ENCODE results near the gene C22orf39. TPM values are rescaled to one million over a fixed set of nuclear protein-coding genes. Genes with fewer than 3 reads are reported as not detected.

The C22orf39 gene
- total RNA-seq, 4 donors from 2014 or later, result 157 to 182 (median 178) TPM

DNA sequence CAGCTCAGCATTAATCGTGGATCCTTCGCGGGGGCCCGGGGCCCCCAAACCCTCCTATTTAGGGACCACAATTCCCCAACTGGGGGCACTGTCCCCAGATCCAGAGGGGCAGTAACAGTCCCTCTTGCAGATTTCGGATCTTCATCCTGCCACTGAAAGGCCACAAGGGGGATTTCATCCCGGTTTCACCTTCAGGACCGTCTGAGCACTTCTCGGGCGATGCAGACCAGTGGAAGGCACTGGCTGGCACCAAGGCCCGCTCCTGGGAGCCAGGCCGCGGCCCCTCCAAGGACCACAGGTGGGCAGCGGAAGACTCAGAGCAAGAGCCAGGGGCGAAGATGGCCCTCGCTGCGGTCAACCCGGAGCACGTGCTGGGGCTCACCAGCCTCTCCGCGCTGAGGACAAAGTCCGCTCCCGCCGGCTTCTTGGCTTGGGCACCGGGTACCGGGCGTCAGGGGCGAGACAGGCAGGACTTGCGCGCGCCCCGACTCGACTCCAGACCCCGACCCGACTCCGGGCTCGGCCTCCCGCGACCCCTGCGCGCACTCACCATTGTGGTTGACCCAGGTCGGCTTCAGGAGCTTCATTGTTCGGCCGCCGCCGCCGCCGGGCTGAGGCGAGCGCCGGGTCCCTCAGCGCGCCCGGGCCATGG lies 16.5 kb downstream of the C22orf39 start:
- H3K4me1 ChIP-seq, result peaks cover 32 to 39% of the 10 kb centered on the region in 2 donors

GRCh38 chr22:19429950-19430889 lies 17.3 kb downstream of the C22orf39 start:
- no peaks in the 10 kb centered on the region for H3K9me3 ChIP-seq
- peak overlapping the region; percentile 75 to 96 (median 88) for H3K4me3 ChIP-seq
- no peaks in the 10 kb centered on the region for H3K27me3 ChIP-seq
- intact Hi-C loops (cut with DNase I; ENCODE audit: low total_unique reads), result loop anchor here (5.0 to 10.0 kb wide), 3 partner anchors 205 to 308 kb away; partner anchors contain the start of genes DGCR2 and SLC25A1
- DNase-seq, result no peak
- TF ChIP-seq CTCF (IDR thresholded peaks at IDR 0.05 in 4 of 5, conservative IDR thresholded peaks at IDR 0.05 in 1 of 5) (no peak), POLR2A (IDR thresholded peaks at IDR 0.05) (peak; percentile 26 to 48)
- ATAC-seq, result peak in 1 of 2 donors; percentile 3
- peak overlapping the region; percentile 83 to 100 (median 89) for H3K27ac ChIP-seq
- peaks cover 0 to 11% of the 10 kb centered on the region in 2 donors for H3K36me3 ChIP-seq
- peaks cover 32 to 39% of the 10 kb centered on the region in 2 donors for H3K4me1 ChIP-seq
- in situ Hi-C loops (cut with MboI; ENCODE audit: low sequenced_read_pairs in 4 of 4), result no loop called here

More for the DNA sequence above, 16.5 kb downstream of the C22orf39 start:
- DNase-seq, result peak in 1 of 2 donors; percentile 41
- peak; percentile 4 to 14 for ATAC-seq
- Histone ChIP-seq H3K27ac (peak overlapping the region; percentile 83 to 100 (median 89)), H3K4me3 (peak overlapping the region; percentile 75 to 96 (median 88)), H3K36me3 (peaks cover 0 to 18% of the 10 kb centered on the region in 2 donors), H3K9me3 (no peaks in the 10 kb centered on the region), H3K27me3 (no peaks in the 10 kb centered on the region)
- TF ChIP-seq POLR2A (IDR thresholded peaks at IDR 0.05), result no peak
- TF ChIP-seq CTCF (IDR thresholded peaks at IDR 0.05 in 4 of 5, conservative IDR thresholded peaks at IDR 0.05 in 1 of 5), result peak in 3 of 5 experiments; percentile 16 to 26 (median 19)
- intact Hi-C loops (cut with DNase I; ENCODE audit: low total_unique reads) (loop anchor here (5.0 kb wide), 2 partner anchors 254 to 309 kb away; partner anchors contain the start of genes DGCR2 and SLC25A1), in situ Hi-C loops (cut with MboI; ENCODE audit: low sequenced_read_pairs in 4 of 4) (no loop called here)

- H3K9me3 ChIP-seq, result no peaks in the 10 kb centered on the region
- H3K4me1 ChIP-seq, result peaks cover 8 to 36% of the 10 kb centered on the region in 2 donors
- TF ChIP-seq POLR2A (IDR thresholded peaks at IDR 0.05) (no peak), CTCF (IDR thresholded peaks at IDR 0.05 in 4 of 5, conservative IDR thresholded peaks at IDR 0.05 in 1 of 5) (no peak)
- no peak overlapping the region for H3K27ac ChIP-seq
- in situ Hi-C loops (cut with MboI; ENCODE audit: low sequenced_read_pairs in 4 of 4) (no loop called here), intact Hi-C loops (cut with DNase I; ENCODE audit: low total_unique reads) (loop anchor here (2.0 to 10.0 kb wide), 2 partner anchors 13 to 211 kb away; no protein-coding TSS in a partner anchor)
- no peak for DNase-seq
- H3K36me3 ChIP-seq, result no peaks in the 10 kb centered on the region
- no peaks in the 10 kb centered on the region for H3K27me3 ChIP-seq
- H3K4me3 ChIP-seq, result no peak overlapping the region
- no peak for ATAC-seq
Observed at GRCh38 chr22:19424186-19424500, 23.4 kb downstream of the C22orf39 start.

DNA sequence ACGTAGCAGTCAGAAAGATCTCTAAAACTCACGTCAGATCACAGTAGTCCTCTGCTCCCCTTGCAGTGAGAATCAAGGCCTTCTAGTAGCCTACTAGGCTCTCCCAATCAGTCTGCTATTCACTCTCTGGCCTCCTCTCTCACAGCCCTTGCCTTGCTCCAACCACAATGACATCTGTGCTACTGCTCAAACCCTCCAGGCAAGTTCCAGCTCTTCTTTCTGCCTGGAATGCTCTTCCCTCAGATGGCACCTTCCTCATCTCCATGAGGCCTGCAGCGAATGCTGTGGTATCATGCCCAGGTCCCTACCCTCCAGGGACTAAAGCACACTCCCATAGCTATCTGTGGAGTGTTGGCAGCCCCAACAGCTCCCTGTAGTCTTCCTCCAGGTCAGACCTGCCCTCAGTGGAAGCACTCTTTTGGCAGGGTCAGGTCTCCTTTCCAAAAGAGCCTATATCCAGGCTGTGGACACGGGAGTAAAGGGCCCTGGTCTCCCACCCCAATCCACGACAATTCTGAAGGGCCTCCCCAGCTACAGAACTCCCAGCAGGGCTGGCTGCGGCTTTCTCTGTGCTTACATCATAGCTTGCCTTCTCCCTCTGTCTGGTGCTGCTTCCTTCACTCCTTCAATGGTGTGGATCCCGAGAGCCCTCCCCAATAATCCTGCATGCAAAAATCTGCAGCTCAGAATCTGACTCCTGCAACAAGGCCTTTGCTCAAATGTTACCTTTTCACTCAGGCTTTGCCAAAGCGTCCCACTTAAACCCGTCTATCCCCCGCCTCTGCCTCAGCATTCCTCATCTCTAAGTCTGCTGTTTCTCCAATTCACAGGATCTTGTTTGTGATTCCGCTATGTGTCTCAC lies 24.8 kb downstream of the C22orf39 start:
- TF ChIP-seq CTCF (IDR thresholded peaks at IDR 0.05 in 4 of 5, conservative IDR thresholded peaks at IDR 0.05 in 1 of 5), result no peak
- no peak for TF ChIP-seq POLR2A (IDR thresholded peaks at IDR 0.05)
- in situ Hi-C loops (cut with MboI; ENCODE audit: low sequenced_read_pairs in 4 of 4) (no loop called here), intact Hi-C loops (cut with DNase I; ENCODE audit: low total_unique reads) (loop anchor here (10.0 kb wide), 1 partner anchor 212 kb away; no protein-coding TSS in a partner anchor)
- Histone ChIP-seq H3K27me3 (no peaks in the 10 kb centered on the region), H3K9me3 (no peaks in the 10 kb centered on the region), H3K27ac (no peak overlapping the region), H3K36me3 (no peaks in the 10 kb centered on the region), H3K4me3 (no peak overlapping the region), H3K4me1 (peaks cover 4 to 23% of the 10 kb centered on the region in 2 donors)
- ATAC-seq (no peak), DNase-seq (no peak)
